ENCODE measurements around the gene TRIM62. TPM values are rescaled to one million over a fixed set of nuclear protein-coding genes. Genes with fewer than 3 reads are reported as not detected.

The TRIM62 gene
- 5.7 and 10.3 TPM in 2 replicates for total RNA-seq

DNA sequence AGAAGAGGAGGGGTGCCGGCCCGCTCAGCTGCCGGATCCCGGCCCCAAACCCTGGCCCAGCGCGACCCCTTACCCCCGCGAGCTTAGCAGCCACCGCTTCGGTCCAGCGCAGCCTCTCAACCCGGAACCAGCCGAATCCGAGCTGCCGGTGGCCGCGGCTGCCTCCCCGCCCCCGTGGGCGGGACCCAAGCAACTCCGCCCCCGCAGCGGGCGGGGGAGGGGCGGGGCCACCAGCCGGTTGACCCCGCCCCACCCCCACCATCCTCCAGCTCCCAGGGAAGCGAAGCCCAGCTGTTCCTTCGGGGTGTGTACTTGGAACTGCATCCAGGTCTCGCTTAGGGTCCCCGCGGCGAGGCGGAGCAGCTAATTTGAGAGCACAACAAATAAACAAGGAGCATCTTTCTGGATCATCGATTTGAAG, at the start of gene TRIM62:
TSS of gene TRIM62 (minus strand) at position 123 of the 421 bp plus-strand sequence. CDS start 611 bp downstream, outside the sequence.

Other genes starting within 250 kb of the TRIM62 start
- 9.4 and 17.2 TPM in 2 replicates for gene RNF19B, start 217.2 kb downstream of the TRIM62 start, total RNA-seq
- 73.6 and 91.1 TPM in 2 replicates for gene AK2, start 145.2 kb downstream of the TRIM62 start, total RNA-seq
- gene AZIN2, start 100.9 kb downstream of the TRIM62 start, total RNA-seq, result 6.9 and 9.2 TPM in 2 replicates
- 8.2 and 8.5 TPM in 2 replicates for gene ZNF362, start 74.4 kb upstream of the TRIM62 start, total RNA-seq
- not detected in 2 replicates for gene A3GALT2, start 139.1 kb upstream of the TRIM62 start, total RNA-seq
- gene PHC2, start 249.1 kb upstream of the TRIM62 start, total RNA-seq, result 89.9 and 91.9 TPM in 2 replicates